ENCODE data around the gene MYL3. TPM values are rescaled to one million over a fixed set of nuclear protein-coding genes. Genes with fewer than 3 reads are reported as not detected.
A peak's percentile ranks its signal among the peaks of the same experiment; 100 is the strongest.

The MYL3 gene
- total RNA-seq, 3 donors from 2014 or later (not counting 1 experiment from before 2014, with no cell fraction given) = not detected

DNA sequence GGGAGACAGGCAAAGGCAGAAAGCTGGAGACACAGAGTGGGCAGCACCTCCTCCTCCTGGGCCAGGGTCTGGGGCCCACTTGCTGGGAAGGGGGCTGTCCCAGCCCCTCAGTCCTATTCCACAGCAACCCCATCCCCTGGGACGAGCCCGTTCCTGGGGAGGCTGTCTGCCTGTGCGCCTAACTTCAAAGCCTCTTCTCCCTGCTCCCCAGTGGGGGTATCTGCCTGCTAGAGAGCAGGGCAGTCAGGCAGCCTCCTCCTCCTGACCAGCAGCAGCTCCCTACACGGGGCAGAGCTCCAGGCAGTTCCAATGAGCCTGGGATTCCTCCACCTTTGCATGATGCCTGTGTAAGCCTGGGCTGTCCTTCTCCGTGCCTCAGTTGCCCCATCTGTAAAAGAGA is 21.2 kb upstream of the MYL3 start:
- TF ChIP-seq, protein P1, sequence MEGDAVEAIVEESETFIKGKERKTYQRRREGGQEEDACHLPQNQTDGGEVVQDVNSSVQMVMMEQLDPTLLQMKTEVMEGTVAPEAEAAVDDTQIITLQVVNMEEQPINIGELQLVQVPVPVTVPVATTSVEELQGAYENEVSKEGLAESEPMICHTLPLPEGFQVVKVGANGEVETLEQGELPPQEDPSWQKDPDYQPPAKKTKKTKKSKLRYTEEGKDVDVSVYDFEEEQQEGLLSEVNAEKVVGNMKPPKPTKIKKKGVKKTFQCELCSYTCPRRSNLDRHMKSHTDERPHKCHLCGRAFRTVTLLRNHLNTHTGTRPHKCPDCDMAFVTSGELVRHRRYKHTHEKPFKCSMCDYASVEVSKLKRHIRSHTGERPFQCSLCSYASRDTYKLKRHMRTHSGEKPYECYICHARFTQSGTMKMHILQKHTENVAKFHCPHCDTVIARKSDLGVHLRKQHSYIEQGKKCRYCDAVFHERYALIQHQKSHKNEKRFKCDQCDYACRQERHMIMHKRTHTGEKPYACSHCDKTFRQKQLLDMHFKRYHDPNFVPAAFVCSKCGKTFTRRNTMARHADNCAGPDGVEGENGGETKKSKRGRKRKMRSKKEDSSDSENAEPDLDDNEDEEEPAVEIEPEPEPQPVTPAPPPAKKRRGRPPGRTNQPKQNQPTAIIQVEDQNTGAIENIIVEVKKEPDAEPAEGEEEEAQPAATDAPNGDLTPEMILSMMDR (IDR thresholded peaks at IDR 0.05) = no peak
- peaks cover 29 to 46% of the 10 kb centered on the region in 2 donors for H3K27me3 Mint-ChIP-seq (ENCODE audit: low read depth in 2 of 2)
- Histone ChIP-seq H3K27ac (ENCODE audit: low read length) (no peak overlapping the region), H3K9me3 (ENCODE audit: control insufficient read depth, insufficient read depth, low read length) (no peaks in the 10 kb centered on the region), H3K4me3 (ENCODE audit: low read length) (no peak overlapping the region), H3K27me3 (ENCODE audit: control insufficient read depth, insufficient read depth, low read length) (peaks cover 25% of the 10 kb centered on the region), H3K4me1 (ENCODE audit: control insufficient read depth, insufficient read depth, low read length) (peaks cover 17% of the 10 kb centered on the region), H3K36me3 (ENCODE audit: control insufficient read depth, insufficient read depth, low read length) (no peaks in the 10 kb centered on the region)
- ATAC-seq = no peak
- H3K27ac Mint-ChIP-seq = no peak overlapping the region
- H3K9me3 Mint-ChIP-seq = no peaks in the 10 kb centered on the region
- 91% methylated on average over 5 of the region's 5 CpGs for WGBS (ENCODE audit: insufficient coverage)
- intact Hi-C loops (cut with micrococcal nuclease) = no loop called here
- no peaks in the 10 kb centered on the region for H3K36me3 Mint-ChIP-seq
- peaks cover 10 to 24% of the 10 kb centered on the region in 2 donors for H3K4me1 Mint-ChIP-seq
- DNase-seq = no peak
- H3K4me3 Mint-ChIP-seq = no peak overlapping the region

DNA sequence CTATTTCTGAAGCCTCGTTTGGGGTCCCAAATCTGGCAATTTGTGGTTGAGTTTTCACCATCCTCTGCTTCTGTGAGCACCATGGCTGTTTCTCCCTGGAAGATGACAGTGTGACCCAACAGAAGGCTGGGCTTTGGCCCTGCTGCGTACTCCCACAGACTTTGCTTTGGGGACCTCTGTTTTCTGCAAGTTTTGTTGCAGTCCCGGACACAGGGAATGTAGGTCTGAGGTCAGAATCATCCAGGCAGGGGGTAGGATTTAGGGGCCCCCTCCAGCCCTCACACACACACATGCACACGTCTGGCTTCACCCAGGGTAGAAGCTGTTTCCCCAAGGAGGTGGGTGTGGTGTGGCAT is 20.6 kb upstream of the MYL3 start:
- H3K36me3 Mint-ChIP-seq = no peaks in the 10 kb centered on the region
- Histone ChIP-seq H3K4me3 (ENCODE audit: low read length) (no peak overlapping the region), H3K9me3 (ENCODE audit: control insufficient read depth, insufficient read depth, low read length) (no peaks in the 10 kb centered on the region), H3K36me3 (ENCODE audit: control insufficient read depth, insufficient read depth, low read length) (no peaks in the 10 kb centered on the region), H3K4me1 (ENCODE audit: control insufficient read depth, insufficient read depth, low read length) (peaks cover 20% of the 10 kb centered on the region), H3K27me3 (ENCODE audit: control insufficient read depth, insufficient read depth, low read length) (peaks cover 25% of the 10 kb centered on the region), H3K27ac (ENCODE audit: low read length) (no peak overlapping the region)
- ATAC-seq (no peak), DNase-seq (no peak)
- intact Hi-C loops (cut with micrococcal nuclease) = no loop called here
- peaks cover 16 to 30% of the 10 kb centered on the region in 2 donors for H3K4me1 Mint-ChIP-seq
- WGBS (ENCODE audit: insufficient coverage) = 75% methylated on average over 3 of the region's 4 CpGs
- TF ChIP-seq, protein P1 (IDR thresholded peaks at IDR 0.05) = no peak
- peak overlapping the region; percentile 52 for H3K4me3 Mint-ChIP-seq
- H3K27ac Mint-ChIP-seq = no peak overlapping the region
- peaks cover 29 to 46% of the 10 kb centered on the region in 2 donors for H3K27me3 Mint-ChIP-seq (ENCODE audit: low read depth in 2 of 2)
- H3K9me3 Mint-ChIP-seq = no peaks in the 10 kb centered on the region

DNA sequence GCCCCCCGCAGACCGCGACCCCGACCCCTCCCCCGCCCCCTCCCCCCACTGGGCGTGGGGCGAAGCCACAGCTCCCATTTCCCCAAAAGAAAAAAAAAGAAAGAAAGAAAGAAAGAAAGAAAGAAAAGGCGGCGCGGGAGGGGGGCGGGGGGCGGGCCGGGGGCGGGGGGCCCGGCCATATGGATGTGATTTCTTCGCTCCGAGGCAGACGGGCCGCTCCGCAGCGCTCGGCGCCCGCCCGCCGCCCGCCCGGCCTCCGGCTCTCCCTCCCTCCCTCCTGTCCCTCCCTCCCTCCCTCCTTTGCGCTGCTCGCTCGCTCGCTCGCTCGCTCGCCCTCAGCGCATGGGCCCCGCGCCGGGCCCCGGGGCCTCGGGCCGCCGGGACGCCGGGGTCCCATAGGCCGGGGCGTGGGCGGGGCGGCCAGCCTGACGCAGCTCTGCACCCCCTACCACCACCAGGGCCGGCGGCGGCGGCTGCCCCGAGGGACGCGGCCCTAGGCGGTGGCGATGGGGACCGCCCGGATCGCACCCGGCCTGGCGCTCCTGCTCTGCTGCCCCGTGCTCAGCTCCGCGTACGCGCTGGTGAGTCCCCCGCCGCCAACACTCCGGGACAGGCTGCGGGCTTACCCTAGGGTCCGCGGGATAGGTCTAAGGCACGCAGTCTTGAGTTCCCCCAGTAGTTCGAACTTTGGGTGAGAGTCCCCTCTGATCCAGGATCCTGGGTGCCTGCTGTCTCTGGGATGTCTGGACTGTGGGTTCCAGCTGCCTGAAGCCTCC is 20.0 kb upstream of the MYL3 start:
- no peaks in the 10 kb centered on the region for H3K36me3 Mint-ChIP-seq
- DNase-seq (peak in 1 of 2 donors; percentile 49), ATAC-seq (peak in 2 of 3 donors; percentile 48 to 51)
- H3K4me3 Mint-ChIP-seq = peak overlapping the region; percentile 81
- Histone ChIP-seq H3K36me3 (ENCODE audit: control insufficient read depth, insufficient read depth, low read length) (no peaks in the 10 kb centered on the region), H3K9me3 (ENCODE audit: control insufficient read depth, insufficient read depth, low read length) (no peaks in the 10 kb centered on the region), H3K4me3 (ENCODE audit: low read length) (no peak overlapping the region), H3K27ac (ENCODE audit: low read length) (no peak overlapping the region), H3K27me3 (ENCODE audit: control insufficient read depth, insufficient read depth, low read length) (peaks cover 25% of the 10 kb centered on the region), H3K4me1 (ENCODE audit: control insufficient read depth, insufficient read depth, low read length) (peaks cover 25% of the 10 kb centered on the region)
- no peaks in the 10 kb centered on the region for H3K9me3 Mint-ChIP-seq
- 6% methylated on average over 61 of the region's 78 CpGs for WGBS (ENCODE audit: insufficient coverage)
- no peak overlapping the region for H3K27ac Mint-ChIP-seq
- TF ChIP-seq, protein P1 (IDR thresholded peaks at IDR 0.05) = no peak
- H3K27me3 Mint-ChIP-seq (ENCODE audit: low read depth in 2 of 2) = peaks cover 29 to 44% of the 10 kb centered on the region in 2 donors
- peaks cover 20 to 36% of the 10 kb centered on the region in 2 donors for H3K4me1 Mint-ChIP-seq
- intact Hi-C loops (cut with micrococcal nuclease) = no loop called here

Data from natural killer cell (primary cell).